ENCODE data around the gene DPP7. TPM values are rescaled to one million over a fixed set of nuclear protein-coding genes. Genes with fewer than 3 reads are reported as not detected.
A peak's percentile ranks its signal among the peaks of the same experiment; 100 is the strongest.

Gene DPP7
- total and polyA plus RNA-seq, 9 of the 15 experiments (the other 6 are each of a cell fraction or from before 2014, with no cell fraction given), result 0.99 to 365 (median 132) TPM

DNA sequence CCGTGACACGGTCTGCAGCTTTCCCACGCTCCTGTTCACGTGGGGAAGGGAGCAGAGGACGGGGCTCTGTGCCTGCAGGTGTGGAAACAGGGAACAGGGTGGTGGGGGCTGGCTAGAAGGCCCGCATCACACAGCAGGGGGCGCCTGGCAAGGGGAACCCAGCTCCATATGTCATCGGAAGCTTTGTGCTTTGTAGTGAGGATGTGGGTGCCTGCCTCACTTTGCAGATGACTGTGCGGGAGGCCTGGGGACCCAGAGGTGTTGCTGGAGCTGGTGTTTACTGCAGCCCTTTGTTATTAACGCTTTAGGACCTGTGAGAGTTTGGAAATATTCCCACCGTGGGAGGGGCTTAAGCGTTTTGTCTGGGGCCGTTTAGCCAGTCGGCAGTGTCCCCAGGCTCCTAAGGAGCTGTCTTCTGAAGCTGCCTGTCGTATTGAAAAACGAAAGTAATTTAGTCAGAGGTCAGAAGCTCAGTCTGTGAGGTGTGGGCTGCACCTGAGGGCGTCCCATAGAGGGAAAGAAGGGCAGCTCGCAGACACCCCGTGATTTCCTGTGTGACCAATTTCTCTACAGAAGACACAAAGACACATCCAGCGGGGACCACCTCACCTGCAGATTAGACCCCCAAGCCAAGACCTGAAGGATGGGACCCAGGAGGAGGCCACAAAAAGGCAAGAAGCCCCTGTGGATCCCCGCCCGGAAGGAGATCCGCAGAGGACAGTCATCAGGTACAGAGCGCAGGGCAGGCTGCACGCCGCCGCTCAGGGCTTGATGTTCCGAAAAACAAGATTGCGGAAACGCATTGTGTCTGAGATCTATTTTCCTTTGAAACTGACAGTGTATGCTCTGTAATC, 18.6 kb downstream of the DPP7 start:
- in situ Hi-C loops (cut with MboI), result no loop called here
- CTCF ChIA-PET (ENCODE audit: low intra/inter-chr PET ratio), result no interaction called here
- Histone ChIP-seq H3K9me1 (ENCODE audit: control insufficient read depth, insufficient read depth, low read length) (no peaks in the 10 kb centered on the region), H3K4me1 (replicated peaks in 1 of 2; ENCODE audit: control insufficient read depth in 2 of 2, insufficient read depth in 2 of 2, low read length in 2 of 2) (peaks cover 0 to 11% of the 10 kb centered on the region in 2 experiments; a peak in 1 of 5 replicates), H4K20me1 (replicated peaks; ENCODE audit: control insufficient read depth, insufficient read depth, low read length) (no peaks in the 10 kb centered on the region), H3K27ac (ENCODE audit: extremely low read depth, low read depth, low read length) (no peak overlapping the region), H3K36me3 (ENCODE audit: control insufficient read depth, insufficient read depth, low read length) (peaks cover 60% of the 10 kb centered on the region; the same call in 2 of the 3 replicates), H3K4me3 (no peak overlapping the region), H3K79me2 (ENCODE audit: control insufficient read depth, insufficient read depth, low read length) (no peaks in the 10 kb centered on the region), H3K9me3 (replicated peaks; ENCODE audit: control insufficient read depth, insufficient read depth, low read depth, low read length) (no peaks in the 10 kb centered on the region; the same call in 1 of the 2 replicates), H3K4me2 (ENCODE audit: insufficient read depth, low read length) (no peak overlapping the region), H3K27me3 (ENCODE audit: control insufficient read depth in 2 of 2, insufficient read depth in 2 of 2, low read length in 2 of 2) (no peaks in the 10 kb centered on the region), H3K9ac (ENCODE audit: insufficient read depth in 1 of 2, low read depth in 2 of 2, low read length in 2 of 2) (no peak overlapping the region), H2AFZ (ENCODE audit: low read depth, low read length) (no peak overlapping the region)
- ATAC-seq (peak; percentile 90), DNase-seq (ENCODE audit: extremely low read depth in 1 of 4, low spot score in 3 of 4) (peak in 3 of 4 experiments; percentile 27 to 44 (median 35)), FAIRE-seq (no peak)
- intact Hi-C loops (cut with micrococcal nuclease), result no loop called here
- 83% methylated on average over 29 of the region's 30 CpGs for WGBS (ENCODE audit: insufficient coverage, low coverage, missing lambda C conversion rate)
- TF ChIP-seq HSF4 (CRISPR knock-in tag; IDR thresholded peaks at IDR 0.05; ENCODE audit: borderline replicate concordance), result no peak
- TF ChIP-seq, protein P1, sequence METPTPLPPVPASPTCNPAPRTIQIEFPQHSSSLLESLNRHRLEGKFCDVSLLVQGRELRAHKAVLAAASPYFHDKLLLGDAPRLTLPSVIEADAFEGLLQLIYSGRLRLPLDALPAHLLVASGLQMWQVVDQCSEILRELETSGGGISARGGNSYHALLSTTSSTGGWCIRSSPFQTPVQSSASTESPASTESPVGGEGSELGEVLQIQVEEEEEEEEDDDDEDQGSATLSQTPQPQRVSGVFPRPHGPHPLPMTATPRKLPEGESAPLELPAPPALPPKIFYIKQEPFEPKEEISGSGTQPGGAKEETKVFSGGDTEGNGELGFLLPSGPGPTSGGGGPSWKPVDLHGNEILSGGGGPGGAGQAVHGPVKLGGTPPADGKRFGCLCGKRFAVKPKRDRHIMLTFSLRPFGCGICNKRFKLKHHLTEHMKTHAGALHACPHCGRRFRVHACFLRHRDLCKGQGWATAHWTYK (CRISPR knock-in tag; IDR thresholded peaks at IDR 0.05), result no peak
- TF ChIP-seq SMC3 (conservative IDR thresholded peaks at IDR 0.05; ENCODE audit: insufficient read depth, low read depth, low read length), result 0 out of 2 replicates have a peak, but pooled peaks have one; percentile 10
- TF ChIP-seq, protein P2, sequence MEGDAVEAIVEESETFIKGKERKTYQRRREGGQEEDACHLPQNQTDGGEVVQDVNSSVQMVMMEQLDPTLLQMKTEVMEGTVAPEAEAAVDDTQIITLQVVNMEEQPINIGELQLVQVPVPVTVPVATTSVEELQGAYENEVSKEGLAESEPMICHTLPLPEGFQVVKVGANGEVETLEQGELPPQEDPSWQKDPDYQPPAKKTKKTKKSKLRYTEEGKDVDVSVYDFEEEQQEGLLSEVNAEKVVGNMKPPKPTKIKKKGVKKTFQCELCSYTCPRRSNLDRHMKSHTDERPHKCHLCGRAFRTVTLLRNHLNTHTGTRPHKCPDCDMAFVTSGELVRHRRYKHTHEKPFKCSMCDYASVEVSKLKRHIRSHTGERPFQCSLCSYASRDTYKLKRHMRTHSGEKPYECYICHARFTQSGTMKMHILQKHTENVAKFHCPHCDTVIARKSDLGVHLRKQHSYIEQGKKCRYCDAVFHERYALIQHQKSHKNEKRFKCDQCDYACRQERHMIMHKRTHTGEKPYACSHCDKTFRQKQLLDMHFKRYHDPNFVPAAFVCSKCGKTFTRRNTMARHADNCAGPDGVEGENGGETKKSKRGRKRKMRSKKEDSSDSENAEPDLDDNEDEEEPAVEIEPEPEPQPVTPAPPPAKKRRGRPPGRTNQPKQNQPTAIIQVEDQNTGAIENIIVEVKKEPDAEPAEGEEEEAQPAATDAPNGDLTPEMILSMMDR (IDR thresholded peaks at IDR 0.05 in 2 of 3, conservative IDR thresholded peaks at IDR 0.05 in 1 of 3; ENCODE audit: insufficient read depth in 2 of 3, low read depth in 1 of 3, low read length in 3 of 3), result peak in 2 of 3 experiments; percentile 18 to 34; a peak in 1 of 6 replicates
- TF ChIP-seq, protein P3, sequence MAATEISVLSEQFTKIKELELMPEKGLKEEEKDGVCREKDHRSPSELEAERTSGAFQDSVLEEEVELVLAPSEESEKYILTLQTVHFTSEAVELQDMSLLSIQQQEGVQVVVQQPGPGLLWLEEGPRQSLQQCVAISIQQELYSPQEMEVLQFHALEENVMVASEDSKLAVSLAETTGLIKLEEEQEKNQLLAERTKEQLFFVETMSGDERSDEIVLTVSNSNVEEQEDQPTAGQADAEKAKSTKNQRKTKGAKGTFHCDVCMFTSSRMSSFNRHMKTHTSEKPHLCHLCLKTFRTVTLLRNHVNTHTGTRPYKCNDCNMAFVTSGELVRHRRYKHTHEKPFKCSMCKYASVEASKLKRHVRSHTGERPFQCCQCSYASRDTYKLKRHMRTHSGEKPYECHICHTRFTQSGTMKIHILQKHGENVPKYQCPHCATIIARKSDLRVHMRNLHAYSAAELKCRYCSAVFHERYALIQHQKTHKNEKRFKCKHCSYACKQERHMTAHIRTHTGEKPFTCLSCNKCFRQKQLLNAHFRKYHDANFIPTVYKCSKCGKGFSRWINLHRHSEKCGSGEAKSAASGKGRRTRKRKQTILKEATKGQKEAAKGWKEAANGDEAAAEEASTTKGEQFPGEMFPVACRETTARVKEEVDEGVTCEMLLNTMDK (IDR thresholded peaks at IDR 0.05; ENCODE audit: borderline replicate concordance, insufficient read depth, low read depth, low read length, poor library complexity, severe bottlenecking), result peak; percentile 86
- TF ChIP-seq ZNF140 (CRISPR knock-in tag; IDR thresholded peaks at IDR 0.05), result no peak
- BruUV-seq (replicated peaks), result no TSS peak
- POLR2A ChIA-PET, result interaction anchor here (0.6 to 3.3 kb wide), 3 partner anchors 8 to 599 kb away, joined by 3 to 18 read pairs (median 3); partner anchors contain the start of gene MAN1B1

All from K562 (cell line).